ENCODE measurements around the gene GRIK5.
A peak's percentile ranks its signal among the peaks of the same experiment; 100 is the strongest.
"Not testable (repeated sequence)": the region's sequence is repeated elsewhere in the genome, so short reads cannot be mapped to it uniquely, and the experiment has no call there.

GRIK5 gene

GRCh38 chr19:42042455-42043170 lies 27.4 kb downstream of the GRIK5 start:
- DNase-seq = no peak

GRCh38 chr19:42040491-42040890 lies 29.5 kb downstream of the GRIK5 start:
- not testable (repeated sequence) for DNase-seq

- DNase-seq = no peak
Observed at GRCh38 chr19:42040031-42040430, 30.0 kb downstream of the GRIK5 start.

- no peak for DNase-seq
Observed at GRCh38 chr19:42038666-42039065, 31.3 kb downstream of the GRIK5 start.

GRCh38 chr19:42037649-42038048 lies 32.4 kb downstream of the GRIK5 start:
- DNase-seq = no peak

- DNase-seq = peak; percentile 69
Observed at GRCh38 chr19:42034640-42035391, 35.2 kb downstream of the GRIK5 start.

- DNase-seq = no peak
Observed at GRCh38 chr19:42033413-42033812, 36.6 kb downstream of the GRIK5 start.

- DNase-seq = peak; percentile 26
Observed at GRCh38 chr19:42032431-42032830, 37.6 kb downstream of the GRIK5 start.

GRCh38 chr19:42030645-42031440 lies 39.2 kb downstream of the GRIK5 start:
- DNase-seq = no peak

GRCh38 chr19:42028304-42029216 lies 41.4 kb downstream of the GRIK5 start:
- no peak for DNase-seq

GRCh38 chr19:42024622-42025111 lies 45.3 kb downstream of the GRIK5 start:
- peak; percentile 47 for DNase-seq

GRCh38 chr19:42023943-42024260 lies 46.1 kb downstream of the GRIK5 start:
- DNase-seq = no peak

- DNase-seq = peak; percentile 38
Observed at GRCh38 chr19:42023121-42023942, 46.7 kb downstream of the GRIK5 start.

GRCh38 chr19:42022616-42023015 lies 47.4 kb downstream of the GRIK5 start:
- DNase-seq = no peak

- no peak for DNase-seq
Observed at GRCh38 chr19:42021185-42021584, 48.8 kb downstream of the GRIK5 start.

- peak; percentile 32 for DNase-seq
Observed at GRCh38 chr19:42018503-42019193, 51.4 kb downstream of the GRIK5 start.

- no peak for DNase-seq
Observed at GRCh38 chr19:42017040-42017439, 53.0 kb downstream of the GRIK5 start.

GRCh38 chr19:42012747-42013146 lies 57.3 kb downstream of the GRIK5 start:
- DNase-seq = not testable (repeated sequence)

- DNase-seq = peak; percentile 92
Observed at GRCh38 chr19:42010245-42011126, 59.5 kb downstream of the GRIK5 start.

Measured in fibroblast of skin of scalp (primary cell).